HEK293 (cell line): Measurements from ENCODE around the gene KIF5B.
A peak's percentile ranks its signal among the peaks of the same experiment; 100 is the strongest.

Experiments used
- CTCF ChIA-PET: fragments of 350-600 bp; formaldehyde crosslinking; extraction: SDS; loops from one replicate; lab custom pipeline; 2021; ENCODE audit warnings: antibody characterized with exemption; lab: Yijun Ruan, JAX
- POLR2A ChIA-PET: fragments of 300-600 bp; formaldehyde crosslinking; extraction: SDS; loops from one replicate; lab custom pipeline; 2020; ENCODE audit warnings: antibody characterized with exemption, inconsistent platforms; lab: Yijun Ruan, JAX
- H3K27ac ChIP-seq: fragments of 200-500 bp; sonication (Bioruptor generic); 2 replicates; pipeline ENCODE4 v1.5.1; 2014; ENCODE audit warnings: low read depth, low read length, control low read depth, inconsistent platforms; ENCODE audit errors: extremely low read depth
- H3K36me3 ChIP-seq, 2 experiments: fragments of 200-500 bp in 1 of 2; sonication (Bioruptor generic) in 1 of 2; 1 replicate in 1 of 2; 2 replicates in 1 of 2; pipeline ENCODE4 v1.5.1; 2014 to 2017; ENCODE audit warnings: inconsistent platforms in 2 of 2, low read length in 2 of 2; ENCODE audit not compliant: control insufficient read depth in 2 of 2, insufficient read depth in 1 of 2
- H3K4me1 ChIP-seq: fragments of 200-500 bp; sonication (Bioruptor generic); 2 replicates; pipeline ENCODE4 v1.5.1; 2014; ENCODE audit warnings: mild to moderate bottlenecking, low read length, inconsistent platforms; ENCODE audit not compliant: control insufficient read depth, insufficient read depth
- H3K4me3 ChIP-seq: 2 replicates; pipeline ENCODE4 v1.5.1; 2011; ENCODE audit warnings: low read depth, mild to moderate bottlenecking, control low read depth, low read length, moderate library complexity
- H3K9me3 ChIP-seq: fragments of 200-500 bp; sonication (Bioruptor generic); 2 replicates; pipeline ENCODE4 v1.5.1; 2014; ENCODE audit warnings: low read depth, low read length, inconsistent platforms; ENCODE audit not compliant: control insufficient read depth, insufficient read depth
- HIC1 ChIP-seq: fragments of 450-650 bp; formaldehyde crosslinking; IDR thresholded peaks from 2 replicates; pipeline ENCODE4 v1.5.1; 2016; ENCODE audit warnings: missing biosample characterization, missing genetic modification characterization
- KLF16 ChIP-seq: fragments of 450-650 bp; formaldehyde crosslinking; IDR thresholded peaks from 2 replicates; pipeline ENCODE4 v1.5.1; 2017; ENCODE audit warnings: missing biosample characterization, missing genetic modification characterization
- KLF8 ChIP-seq: fragments of 450-650 bp; formaldehyde crosslinking; IDR thresholded peaks from 2 replicates; pipeline ENCODE4 v1.5.1; 2016; ENCODE audit warnings: missing biosample characterization, missing genetic modification characterization
- MYNN ChIP-seq: fragments of 450-650 bp; formaldehyde crosslinking; IDR thresholded peaks from 2 replicates; pipeline ENCODE4 v1.5.1; 2016; ENCODE audit warnings: missing biosample characterization, missing genetic modification characterization, borderline replicate concordance
- OVOL3 ChIP-seq: fragments of 450-650 bp; formaldehyde crosslinking; IDR thresholded peaks from 2 replicates; pipeline ENCODE4 v1.5.1; 2016; ENCODE audit warnings: missing biosample characterization, missing genetic modification characterization
- PRDM1 ChIP-seq: fragments of 450-650 bp; formaldehyde crosslinking; IDR thresholded peaks from 2 replicates; pipeline ENCODE4; 2016; ENCODE audit warnings: missing biosample characterization, missing genetic modification characterization
- REPIN1 ChIP-seq: fragments of 450-650 bp; formaldehyde crosslinking; IDR thresholded peaks from 2 replicates; pipeline ENCODE4 v1.5.1; 2017; ENCODE audit warnings: missing biosample characterization, missing genetic modification characterization, low read depth
- SP2 ChIP-seq: fragments of 450-650 bp; formaldehyde crosslinking; IDR thresholded peaks from 2 replicates; pipeline ENCODE4 v1.5.1; 2016; ENCODE audit warnings: missing biosample characterization, missing genetic modification characterization
- TCF7L2 ChIP-seq: IDR thresholded peaks from 2 replicates; pipeline ENCODE4 v1.6.1; 2011; ENCODE audit warnings: low read depth, mild to moderate bottlenecking, inconsistent platforms, low read length, moderate library complexity, borderline replicate concordance
- WT1 ChIP-seq: fragments of 450-650 bp; formaldehyde crosslinking; IDR thresholded peaks from 2 replicates; pipeline ENCODE4 v1.5.1; 2016; ENCODE audit warnings: missing biosample characterization, missing genetic modification characterization
- ZBTB20 ChIP-seq: fragments of 450-650 bp; formaldehyde crosslinking; IDR thresholded peaks from 2 replicates; pipeline ENCODE4 v1.5.1; 2016; ENCODE audit warnings: missing biosample characterization, missing genetic modification characterization
- ZEB2 ChIP-seq: fragments of 450-650 bp; formaldehyde crosslinking; IDR thresholded peaks from 2 replicates; pipeline ENCODE4 v1.5.1; 2016; ENCODE audit warnings: missing biosample characterization, missing genetic modification characterization
- ZFP69B ChIP-seq: fragments of 450-650 bp; formaldehyde crosslinking; IDR thresholded peaks from 2 replicates; pipeline ENCODE4 v1.5.1; 2016; ENCODE audit warnings: missing biosample characterization, missing genetic modification characterization
- ZNF174 ChIP-seq: fragments of 450-650 bp; formaldehyde crosslinking; IDR thresholded peaks from 2 replicates; pipeline ENCODE4 v1.5.0; 2017; ENCODE audit warnings: missing biosample characterization, mild to moderate bottlenecking, missing genetic modification characterization
- ZNF221 ChIP-seq: fragments of 450-650 bp; formaldehyde crosslinking; IDR thresholded peaks from 2 replicates; pipeline ENCODE4 v1.5.1; 2017; ENCODE audit warnings: missing biosample characterization, missing genetic modification characterization, borderline replicate concordance
- ZNF24 ChIP-seq: fragments of 450-650 bp; formaldehyde crosslinking; IDR thresholded peaks from 2 replicates; pipeline ENCODE4 v1.5.1; 2016; ENCODE audit warnings: missing biosample characterization, missing genetic modification characterization
- ZNF391 ChIP-seq: fragments of 450-650 bp; formaldehyde crosslinking; IDR thresholded peaks from 2 replicates; pipeline ENCODE4 v1.5.1; 2016; ENCODE audit warnings: low read depth, missing biosample characterization, missing genetic modification characterization, borderline replicate concordance
- ZNF394 ChIP-seq: fragments of 450-650 bp; formaldehyde crosslinking; IDR thresholded peaks from 2 replicates; pipeline ENCODE4 v1.5.1; 2016; ENCODE audit warnings: missing biosample characterization, missing genetic modification characterization, mild to moderate bottlenecking, moderate library complexity, borderline replicate concordance
- ZNF585B ChIP-seq: fragments of 450-650 bp; formaldehyde crosslinking; IDR thresholded peaks from 2 replicates; pipeline ENCODE4 v1.5.1; 2016; ENCODE audit warnings: missing biosample characterization, missing genetic modification characterization
- ZNF629 ChIP-seq: fragments of 450-650 bp; formaldehyde crosslinking; IDR thresholded peaks from 2 replicates; pipeline ENCODE4 v1.5.1; 2017; ENCODE audit warnings: missing biosample characterization, missing genetic modification characterization
- ZNF664 ChIP-seq: fragments of 450-650 bp; formaldehyde crosslinking; IDR thresholded peaks from 2 replicates; pipeline ENCODE4 v1.5.1; 2016; ENCODE audit warnings: missing biosample characterization, missing genetic modification characterization
- ZNF670 ChIP-seq: fragments of 450-650 bp; formaldehyde crosslinking; IDR thresholded peaks from 2 replicates; pipeline ENCODE4 v1.5.1; 2016; ENCODE audit warnings: missing biosample characterization, missing genetic modification characterization, low read depth
- ZNF768 ChIP-seq: fragments of 450-650 bp; formaldehyde crosslinking; IDR thresholded peaks from 2 replicates; pipeline ENCODE4 v1.5.1; 2018; ENCODE audit warnings: missing biosample characterization, mild to moderate bottlenecking, missing genetic modification characterization
- ZSCAN23 ChIP-seq: fragments of 450-650 bp; formaldehyde crosslinking; IDR thresholded peaks from 2 replicates; pipeline ENCODE4 v1.5.1; 2016; ENCODE audit warnings: missing biosample characterization, missing genetic modification characterization
- TF ChIP-seq, protein P1 (sequence below): fragments of 450-650 bp; formaldehyde crosslinking; IDR thresholded peaks from 2 replicates; pipeline ENCODE4 v1.5.1; 2017; ENCODE audit warnings: missing biosample characterization, missing genetic modification characterization
- TF ChIP-seq, protein P2 (sequence below): fragments of 450-650 bp; formaldehyde crosslinking; IDR thresholded peaks from 2 replicates; pipeline ENCODE4 v1.5.1; 2016; ENCODE audit warnings: missing biosample characterization, missing genetic modification characterization, low read depth
- TF ChIP-seq, protein P3 (sequence below): fragments of 450-650 bp; IDR thresholded peaks from 2 replicates; pipeline ENCODE4 v1.5.1; 2018; ENCODE audit warnings: missing biosample characterization, missing genetic modification characterization
- TF ChIP-seq, protein P4 (sequence below): fragments of 450-650 bp; formaldehyde crosslinking; IDR thresholded peaks from 2 replicates; pipeline ENCODE4 v1.5.1; 2016; ENCODE audit warnings: missing biosample characterization, missing genetic modification characterization

Gene KIF5B

DNA sequence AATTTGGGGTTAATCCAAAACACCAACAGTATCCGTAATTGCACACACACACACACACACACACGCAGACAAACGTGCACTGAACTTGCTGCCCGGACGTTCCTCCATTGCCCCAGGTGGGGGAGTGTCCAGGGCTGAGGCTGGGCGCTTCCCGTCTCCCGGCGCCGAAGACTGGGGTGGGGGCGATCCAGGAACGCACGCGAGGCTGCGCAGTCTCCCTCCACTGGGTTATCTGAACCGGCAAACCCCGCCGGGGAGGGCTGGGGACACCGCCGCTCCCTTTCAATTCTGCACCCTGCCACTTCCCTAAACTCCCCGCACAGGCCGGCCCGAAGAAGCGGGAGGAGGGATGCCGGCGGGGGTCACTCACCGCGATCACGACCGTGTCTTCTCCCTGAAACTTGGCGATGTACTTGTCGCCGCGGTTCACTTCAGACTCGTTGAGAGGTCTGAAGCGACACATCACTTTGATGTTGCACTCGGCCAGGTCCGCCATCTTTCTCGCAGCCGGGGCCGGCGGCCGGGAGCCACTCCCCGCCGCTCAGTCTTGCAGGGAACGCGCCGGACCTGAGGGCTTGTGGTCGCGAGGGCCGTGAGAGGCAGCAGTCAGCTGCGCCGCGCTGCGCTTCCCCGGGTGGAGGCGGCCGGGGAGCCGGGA is 618 bp downstream of the KIF5B start:
- ChIA-PET POLR2A (interaction anchor here (0.5 to 1.0 kb wide), 3 partner anchors 26 to 115 kb away, joined by 3 to 5 read pairs (median 3); no protein-coding TSS in a partner anchor), CTCF (no interaction called here)
- no peaks in the 10 kb centered on the region for H3K9me3 ChIP-seq
- H3K27ac ChIP-seq, result peak overlapping the region; percentile 92
- peaks cover 21% of the 10 kb centered on the region; the same call in 1 of the 2 replicates for H3K4me1 ChIP-seq
- H3K4me3 ChIP-seq, result peak overlapping the region; percentile 89
- H3K36me3 ChIP-seq, result no peaks in the 10 kb centered on the region
- TF ChIP-seq, protein P1, sequence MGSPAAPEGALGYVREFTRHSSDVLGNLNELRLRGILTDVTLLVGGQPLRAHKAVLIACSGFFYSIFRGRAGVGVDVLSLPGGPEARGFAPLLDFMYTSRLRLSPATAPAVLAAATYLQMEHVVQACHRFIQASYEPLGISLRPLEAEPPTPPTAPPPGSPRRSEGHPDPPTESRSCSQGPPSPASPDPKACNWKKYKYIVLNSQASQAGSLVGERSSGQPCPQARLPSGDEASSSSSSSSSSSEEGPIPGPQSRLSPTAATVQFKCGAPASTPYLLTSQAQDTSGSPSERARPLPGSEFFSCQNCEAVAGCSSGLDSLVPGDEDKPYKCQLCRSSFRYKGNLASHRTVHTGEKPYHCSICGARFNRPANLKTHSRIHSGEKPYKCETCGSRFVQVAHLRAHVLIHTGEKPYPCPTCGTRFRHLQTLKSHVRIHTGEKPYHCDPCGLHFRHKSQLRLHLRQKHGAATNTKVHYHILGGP, result no peak
- TF ChIP-seq ZNF670 (tag by site-specific recombination), result no peak
- TF ChIP-seq WT1 (tag by site-specific recombination), result no peak; the same call in none of the 2 replicates
- TF ChIP-seq ZFP69B (tag by site-specific recombination), result no peak
- TF ChIP-seq, protein P2, sequence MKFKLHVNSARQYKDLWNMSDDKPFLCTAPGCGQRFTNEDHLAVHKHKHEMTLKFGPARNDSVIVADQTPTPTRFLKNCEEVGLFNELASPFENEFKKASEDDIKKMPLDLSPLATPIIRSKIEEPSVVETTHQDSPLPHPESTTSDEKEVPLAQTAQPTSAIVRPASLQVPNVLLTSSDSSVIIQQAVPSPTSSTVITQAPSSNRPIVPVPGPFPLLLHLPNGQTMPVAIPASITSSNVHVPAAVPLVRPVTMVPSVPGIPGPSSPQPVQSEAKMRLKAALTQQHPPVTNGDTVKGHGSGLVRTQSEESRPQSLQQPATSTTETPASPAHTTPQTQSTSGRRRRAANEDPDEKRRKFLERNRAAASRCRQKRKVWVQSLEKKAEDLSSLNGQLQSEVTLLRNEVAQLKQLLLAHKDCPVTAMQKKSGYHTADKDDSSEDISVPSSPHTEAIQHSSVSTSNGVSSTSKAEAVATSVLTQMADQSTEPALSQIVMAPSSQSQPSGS (tag by site-specific recombination), result no peak
- peak; percentile 85; the same call in 1 of the 2 replicates for TF ChIP-seq TCF7L2
- peak; percentile 86 for TF ChIP-seq KLF8
- TF ChIP-seq PRDM1, result no peak
- TF ChIP-seq OVOL3 (tag by site-specific recombination), result no peak
- peak; percentile 33; the same call in 1 of the 2 replicates for TF ChIP-seq ZNF391 (tag by site-specific recombination)
- TF ChIP-seq, protein P3, sequence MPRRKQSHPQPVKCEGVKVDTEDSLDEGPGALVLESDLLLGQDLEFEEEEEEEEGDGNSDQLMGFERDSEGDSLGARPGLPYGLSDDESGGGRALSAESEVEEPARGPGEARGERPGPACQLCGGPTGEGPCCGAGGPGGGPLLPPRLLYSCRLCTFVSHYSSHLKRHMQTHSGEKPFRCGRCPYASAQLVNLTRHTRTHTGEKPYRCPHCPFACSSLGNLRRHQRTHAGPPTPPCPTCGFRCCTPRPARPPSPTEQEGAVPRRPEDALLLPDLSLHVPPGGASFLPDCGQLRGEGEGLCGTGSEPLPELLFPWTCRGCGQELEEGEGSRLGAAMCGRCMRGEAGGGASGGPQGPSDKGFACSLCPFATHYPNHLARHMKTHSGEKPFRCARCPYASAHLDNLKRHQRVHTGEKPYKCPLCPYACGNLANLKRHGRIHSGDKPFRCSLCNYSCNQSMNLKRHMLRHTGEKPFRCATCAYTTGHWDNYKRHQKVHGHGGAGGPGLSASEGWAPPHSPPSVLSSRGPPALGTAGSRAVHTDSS (tag by site-specific recombination), result no peak
- no peak for TF ChIP-seq MYNN (tag by site-specific recombination)
- peak; percentile 45; the same call in 1 of the 2 replicates for TF ChIP-seq ZNF24 (tag by site-specific recombination)
- no peak for TF ChIP-seq ZNF585B
- TF ChIP-seq ZNF174 (tag by site-specific recombination), result no peak
- peak; percentile 58 for TF ChIP-seq SP2 (tag by site-specific recombination)
- TF ChIP-seq ZNF394 (tag by site-specific recombination), result no peak
- 0 out of 2 replicates have a peak, but pooled peaks have one; percentile 64 for TF ChIP-seq KLF16 (tag by site-specific recombination)
- no peak for TF ChIP-seq REPIN1
- TF ChIP-seq ZNF221, result no peak
- TF ChIP-seq, protein P4, sequence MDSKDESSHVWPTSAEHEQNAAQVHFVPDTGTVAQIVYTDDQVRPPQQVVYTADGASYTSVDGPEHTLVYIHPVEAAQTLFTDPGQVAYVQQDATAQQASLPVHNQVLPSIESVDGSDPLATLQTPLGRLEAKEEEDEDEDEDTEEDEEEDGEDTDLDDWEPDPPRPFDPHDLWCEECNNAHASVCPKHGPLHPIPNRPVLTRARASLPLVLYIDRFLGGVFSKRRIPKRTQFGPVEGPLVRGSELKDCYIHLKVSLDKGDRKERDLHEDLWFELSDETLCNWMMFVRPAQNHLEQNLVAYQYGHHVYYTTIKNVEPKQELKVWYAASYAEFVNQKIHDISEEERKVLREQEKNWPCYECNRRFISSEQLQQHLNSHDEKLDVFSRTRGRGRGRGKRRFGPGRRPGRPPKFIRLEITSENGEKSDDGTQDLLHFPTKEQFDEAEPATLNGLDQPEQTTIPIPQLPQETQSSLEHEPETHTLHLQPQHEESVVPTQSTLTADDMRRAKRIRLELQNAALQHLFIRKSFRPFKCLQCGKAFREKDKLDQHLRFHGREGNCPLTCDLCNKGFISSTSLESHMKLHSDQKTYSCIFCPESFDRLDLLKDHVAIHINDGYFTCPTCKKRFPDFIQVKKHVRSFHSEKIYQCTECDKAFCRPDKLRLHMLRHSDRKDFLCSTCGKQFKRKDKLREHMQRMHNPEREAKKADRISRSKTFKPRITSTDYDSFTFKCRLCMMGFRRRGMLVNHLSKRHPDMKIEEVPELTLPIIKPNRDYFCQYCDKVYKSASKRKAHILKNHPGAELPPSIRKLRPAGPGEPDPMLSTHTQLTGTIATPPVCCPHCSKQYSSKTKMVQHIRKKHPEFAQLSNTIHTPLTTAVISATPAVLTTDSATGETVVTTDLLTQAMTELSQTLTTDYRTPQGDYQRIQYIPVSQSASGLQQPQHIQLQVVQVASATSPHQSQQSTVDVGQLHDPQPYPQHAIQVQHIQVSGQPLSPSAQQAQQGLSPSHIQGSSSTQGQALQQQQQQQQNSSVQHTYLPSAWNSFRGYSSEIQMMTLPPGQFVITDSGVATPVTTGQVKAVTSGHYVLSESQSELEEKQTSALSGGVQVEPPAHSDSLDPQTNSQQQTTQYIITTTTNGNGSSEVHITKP (tag by site-specific recombination), result peak; percentile 91
- TF ChIP-seq ZEB2 (tag by site-specific recombination), result 0 out of 2 replicates have a peak, but pooled peaks have one; percentile 67
- no peak for TF ChIP-seq ZSCAN23 (tag by site-specific recombination)
- 0 out of 2 replicates have a peak, but pooled peaks have one; percentile 32 for TF ChIP-seq HIC1
- peak; percentile 16; the same call in 1 of the 2 replicates for TF ChIP-seq ZNF629 (tag by site-specific recombination)
- no peak for TF ChIP-seq ZNF768 (tag by site-specific recombination)
- peak; percentile 65 for TF ChIP-seq ZBTB20 (tag by site-specific recombination)
- no peak for TF ChIP-seq ZNF664 (tag by site-specific recombination)
